H9 (cell line): ENCODE measurements around the gene ZSCAN1. TPM values are rescaled to one million over a fixed set of nuclear protein-coding genes. Genes with fewer than 3 reads are reported as not detected.

Experiments
- DNase-seq: peaks from one replicate; pipeline ENCODE4 v3.0.0-alpha.2; 2017
- H2AFZ ChIP-seq: one replicate; pipeline ENCODE4 v1.6.1; 2013; ENCODE audit warnings: mild to moderate bottlenecking, low read length, control low read depth, moderate library complexity
- H2AK5ac ChIP-seq: 2 replicates; pipeline ENCODE4 v1.6.1; 2013; ENCODE audit warnings: low read length, control low read depth, mixed read lengths; ENCODE audit not compliant: insufficient read length
- H2BK120ac ChIP-seq: one replicate; pipeline ENCODE4 v1.6.1; 2013; ENCODE audit warnings: low read depth, mild to moderate bottlenecking, low read length, control low read depth, inconsistent platforms; ENCODE audit not compliant: poor library complexity, severe bottlenecking
- H2BK12ac ChIP-seq: 2 replicates; pipeline ENCODE4 v1.6.1; 2013; ENCODE audit warnings: low read length, control low read depth, mixed read lengths, low read depth; ENCODE audit not compliant: insufficient read length
- H2BK15ac ChIP-seq: 2 replicates; pipeline ENCODE4 v1.6.1; 2013; ENCODE audit warnings: low read depth, low read length, control low read depth
- H2BK20ac ChIP-seq: one replicate; pipeline ENCODE4 v1.6.1; 2013; ENCODE audit warnings: low read depth, mild to moderate bottlenecking, low read length, control low read depth, inconsistent platforms; ENCODE audit not compliant: poor library complexity, severe bottlenecking
- H2BK5ac ChIP-seq: 2 replicates; pipeline ENCODE4 v1.6.1; 2013; ENCODE audit warnings: low read length, control low read depth, mixed read lengths; ENCODE audit not compliant: insufficient read length
- H3K14ac ChIP-seq: 2 replicates; pipeline ENCODE4 v1.6.1; 2013; ENCODE audit warnings: low read length, control low read depth; ENCODE audit not compliant: insufficient read depth
- H3K18ac ChIP-seq: 2 replicates; pipeline ENCODE4 v1.6.1; 2013; ENCODE audit warnings: low read depth, mild to moderate bottlenecking, mixed read lengths, low read length, control low read depth; ENCODE audit not compliant: insufficient read length
- H3K23ac ChIP-seq: 2 replicates; pipeline ENCODE4 v1.6.1; 2013; ENCODE audit warnings: low read length, control low read depth, mixed read lengths, low read depth; ENCODE audit not compliant: insufficient read length
- H3K23me2 ChIP-seq: 2 replicates; pipeline ENCODE4 v1.6.1; 2013; ENCODE audit warnings: low read depth, mild to moderate bottlenecking, mixed read lengths, low read length, control low read depth; ENCODE audit not compliant: insufficient read length, poor library complexity, severe bottlenecking
- H3K27ac ChIP-seq: 2 replicates; pipeline ENCODE4 v1.5.1; 2013; ENCODE audit warnings: low read length, control low read depth, mixed read lengths, low read depth; ENCODE audit not compliant: insufficient read length
- H3K27me3 ChIP-seq: 2 replicates; pipeline ENCODE4 v1.6.1; 2013; ENCODE audit warnings: low read length, control low read depth, inconsistent platforms; ENCODE audit not compliant: insufficient read depth
- H3K4ac ChIP-seq: 2 replicates; pipeline ENCODE4 v1.6.1; 2013; ENCODE audit warnings: low read depth, mild to moderate bottlenecking, control low read depth, inconsistent platforms, low read length, moderate library complexity
- H3K4me1 ChIP-seq: 2 replicates; pipeline ENCODE4 v1.6.1; 2013; ENCODE audit warnings: low read length, control low read depth, inconsistent platforms; ENCODE audit not compliant: insufficient read depth
- H3K4me2 ChIP-seq: 2 replicates; pipeline ENCODE4 v1.6.1; 2013; ENCODE audit warnings: low read length, control low read depth, mixed read lengths; ENCODE audit not compliant: insufficient read length, insufficient read depth
- H3K56ac ChIP-seq: 2 replicates; pipeline ENCODE4 v1.6.1; 2013; ENCODE audit warnings: low read depth, mild to moderate bottlenecking, mixed read lengths, low read length, control low read depth; ENCODE audit not compliant: insufficient read length
- H3K79me1 ChIP-seq: 2 replicates; pipeline ENCODE4 v1.6.1; 2013; ENCODE audit warnings: low read depth, mild to moderate bottlenecking, moderate library complexity, low read length, control low read depth, inconsistent platforms; ENCODE audit not compliant: insufficient read depth, poor library complexity, severe bottlenecking
- H3K79me2 ChIP-seq: 2 replicates; pipeline ENCODE4 v1.6.1; 2013; ENCODE audit warnings: low read length, control low read depth, inconsistent platforms; ENCODE audit not compliant: insufficient read depth
- H3K9ac ChIP-seq: 2 replicates; pipeline ENCODE4 v1.6.1; 2013; ENCODE audit warnings: low read length, control low read depth, mixed read lengths; ENCODE audit not compliant: insufficient read length; ENCODE audit errors: extremely low read depth
- H3K9me3 ChIP-seq: one replicate; pipeline ENCODE4 v1.6.1; 2013; ENCODE audit warnings: low read depth, low read length, inconsistent platforms; ENCODE audit not compliant: control insufficient read depth
- H3T11ph ChIP-seq: one replicate; pipeline ENCODE4 v1.6.1; 2013; ENCODE audit warnings: mild to moderate bottlenecking, low read length, control low read depth, inconsistent platforms
- H4K20me1 ChIP-seq: one replicate; pipeline ENCODE4 v1.6.1; 2013; ENCODE audit not compliant: control insufficient read depth, insufficient read length, insufficient read depth
- H4K5ac ChIP-seq: 2 replicates; pipeline ENCODE4 v1.6.1; 2013; ENCODE audit warnings: low read depth, mild to moderate bottlenecking, mixed read lengths, low read length, control low read depth; ENCODE audit not compliant: insufficient read length
- H4K8ac ChIP-seq: replicated peaks from 2 replicates; pipeline ENCODE4 v1.6.1; 2013; ENCODE audit warnings: low read length, control low read depth, mixed read lengths, low read depth; ENCODE audit not compliant: insufficient read length
- H4K91ac ChIP-seq: 2 replicates; pipeline ENCODE4 v1.6.1; 2013; ENCODE audit warnings: low read depth, mild to moderate bottlenecking, moderate library complexity, mixed read lengths, low read length, control low read depth; ENCODE audit not compliant: insufficient read length
- H3K27ac Mint-ChIP-seq, 3 experiments: 2 replicates in 2 of 3; 3 replicates in 1 of 3; pipeline ENCODE4 v1.8.0; 2020 to 2021; ENCODE audit warnings: mixed read lengths in 3 of 3, mild to moderate bottlenecking in 1 of 3, moderate library complexity in 1 of 3
- H3K27me3 Mint-ChIP-seq: 2 replicates; pipeline ENCODE4 v1.8.0; 2021; ENCODE audit warnings: low read depth, mild to moderate bottlenecking, moderate library complexity, mixed read lengths
- H3K36me3 Mint-ChIP-seq, 3 experiments: 2 replicates in 2 of 3; 3 replicates in 1 of 3; pipeline ENCODE4 v1.8.0; 2020 to 2021; ENCODE audit warnings: low read depth in 3 of 3, mixed read lengths in 3 of 3; ENCODE audit not compliant: insufficient read depth in 1 of 3
- H3K4me1 Mint-ChIP-seq, 2 experiments: 2 replicates each; pipeline ENCODE4 v1.8.0; 2020; ENCODE audit warnings: mixed read lengths in 2 of 2
- H3K4me3 Mint-ChIP-seq, 2 experiments: 2 replicates in 1 of 2; 3 replicates in 1 of 2; pipeline ENCODE4 v1.8.0; 2020 to 2021; ENCODE audit warnings: mild to moderate bottlenecking in 2 of 2, mixed read lengths in 2 of 2, moderate library complexity in 1 of 2
- H3K9me3 Mint-ChIP-seq, 2 experiments: 2 replicates in 1 of 2; 3 replicates in 1 of 2; pipeline ENCODE4 v1.8.0; 2020; ENCODE audit warnings: mild to moderate bottlenecking in 2 of 2, mixed read lengths in 2 of 2, moderate library complexity in 1 of 2
- CTCF ChIP-seq: fragments of 200-600 bp; sonication (generic); conservative IDR thresholded peaks from 3 replicates; pipeline ENCODE4 v1.8.0; 2021; ENCODE audit warnings: antibody characterized with exemption, mild to moderate bottlenecking
- WGBS: extraction: QIAGEN DNeasy Blood & Tissue Kit; methylation state at CpG from one replicate; pipeline ENCODE4 v1.1.7; 2013; ENCODE audit warnings: missing lambda C conversion rate, low lambda C conversion rate, mixed read lengths; ENCODE audit not compliant: insufficient read length; ENCODE audit errors: extremely low coverage; 5-methylcytosine and 5-hydroxymethylcytosine counted together
- total RNA-seq: library from RNA; stranded (reverse); gene quantifications from 2 replicates; pipeline ENCODE4 v1.2.1, GENCODE V29; 2021

Gene ZSCAN1
- total RNA-seq, 1 experiment from 2014 or later: 1.2 TPM

GRCh38 chr19:58079792-58080191 lies 46.0 kb downstream of the ZSCAN1 start:
- peaks cover 3% of the 10 kb centered on the region for H3K23me2 ChIP-seq
- TF ChIP-seq CTCF: no peak
- no peak overlapping the region for H2BK15ac ChIP-seq
- H3K27ac ChIP-seq: no peak overlapping the region
- H4K5ac ChIP-seq: no peak overlapping the region
- Mint-ChIP-seq H3K4me3 (no peak overlapping the region), H3K27ac (no peak overlapping the region), H3K36me3 (peaks cover 14 to 23% (median 19%) of the 10 kb centered on the region in 3 experiments), H3K27me3 (peaks cover 11% of the 10 kb centered on the region), H3K4me1 (no peaks in the 10 kb centered on the region), H3K9me3 (peaks cover 63 to 65% of the 10 kb centered on the region in 2 experiments)
- no peak overlapping the region for H3T11ph ChIP-seq
- no peak overlapping the region for H3K18ac ChIP-seq
- H4K91ac ChIP-seq: no peak overlapping the region
- H2BK5ac ChIP-seq: no peak overlapping the region
- H2BK20ac ChIP-seq: no peak overlapping the region
- H3K14ac ChIP-seq: no peak overlapping the region
- H2BK12ac ChIP-seq: no peak overlapping the region
- H3K56ac ChIP-seq: no peak overlapping the region
- no peak overlapping the region for H3K4ac ChIP-seq
- H2AK5ac ChIP-seq: no peak overlapping the region
- no peaks in the 10 kb centered on the region for H3K4me1 ChIP-seq
- H3K27me3 ChIP-seq: no peaks in the 10 kb centered on the region
- DNase-seq: no peak
- H2BK120ac ChIP-seq: no peak overlapping the region
- H3K23ac ChIP-seq: no peak overlapping the region
- no peak overlapping the region for H3K4me2 ChIP-seq
- H2AFZ ChIP-seq: no peak overlapping the region
- no peaks in the 10 kb centered on the region for H4K20me1 ChIP-seq
- H4K8ac ChIP-seq: no peak overlapping the region
- no CpG with 5 or more reads among the region's 10 CpGs for WGBS
- no peaks in the 10 kb centered on the region for H3K9me3 ChIP-seq
- no peak overlapping the region for H3K9ac ChIP-seq
- no peaks in the 10 kb centered on the region for H3K79me2 ChIP-seq
- no peaks in the 10 kb centered on the region for H3K79me1 ChIP-seq
